Prostate gland (tissue), 2 donors: ENCODE results near the gene GRAMD2B. TPM values are rescaled to one million over a fixed set of nuclear protein-coding genes. Genes with fewer than 3 reads are reported as not detected.

Experiments used
- DNase-seq: peaks from one replicate; pipeline ENCODE4 v3.0.0-alpha.2; 2019; ENCODE audit warnings: low spot score
- H3K27ac ChIP-seq, 2 donors: fragments of 200-600 bp; sonication (generic); 2 replicates each; pipeline ENCODE4 v1.5.1; 2017 to 2019
- H3K27me3 ChIP-seq: fragments of 200-600 bp; sonication (generic); replicated peaks from 2 replicates; pipeline ENCODE4 v1.5.1; 2019; ENCODE audit not compliant: insufficient read depth
- H3K36me3 ChIP-seq, 2 donors: fragments of 200-600 bp; sonication (generic); 1 replicate in 1 of 2; 2 replicates in 1 of 2; pipeline versions ENCODE4 v1.5.1 to v1.8.1; 2017 to 2019
- H3K4me1 ChIP-seq: fragments of 200-600 bp; sonication (generic); replicated peaks from 2 replicates; pipeline ENCODE4 v1.5.1; 2019
- H3K4me3 ChIP-seq, 2 donors: fragments of 200-600 bp; sonication (generic); 2 replicates each; pipeline ENCODE4 v1.5.1; 2017 to 2019
- H3K9me3 ChIP-seq: fragments of 200-600 bp; sonication (generic); 2 replicates; pipeline ENCODE4 v1.5.1; 2017
- CTCF ChIP-seq, 4 experiments: fragments of 200-600 bp in 2 of 4; fragments of 450-650 bp in 2 of 4; sonication (generic) in 2 of 4; IDR thresholded peaks; 1 replicate in 3 of 4; 2 replicates in 1 of 4; pipeline ENCODE4 v1.5.1; 2016 to 2019; ENCODE audit warnings: antibody characterized with exemption in 4 of 4, mild to moderate bottlenecking in 2 of 4, moderate library complexity in 2 of 4
- POLR2A ChIP-seq: fragments of 450-650 bp; IDR thresholded peaks from one replicate; pipeline ENCODE4 v1.6.1; 2016; ENCODE audit warnings: antibody characterized with exemption, mild to moderate bottlenecking
- POLR2AphosphoS5 ChIP-seq: sonication (generic); formaldehyde crosslinking; IDR thresholded peaks from one replicate; pipeline ENCODE4 v1.6.1; 2017; ENCODE audit warnings: antibody characterized with exemption
- WGBS: methylation state at CpG from one replicate; pipeline ENCODE4 v1.1.5; 2018; 5-methylcytosine and 5-hydroxymethylcytosine counted together
- intact Hi-C: fragments of 100-400 bp; cut with DNase I; formaldehyde crosslinking; loops from one replicate; pipeline ENCODE4 v1.14.2; 2022
- total RNA-seq, 2 donors: library from RNA; depleted of rRNA; stranded (reverse); fragments of >200 nt; gene quantifications; one replicate each; pipeline ENCODE4 v1.1.0, GENCODE V29; 2016

Gene GRAMD2B
- total RNA-seq, 2 donors from 2014 or later = 32.1 to 34.4 TPM

DNA sequence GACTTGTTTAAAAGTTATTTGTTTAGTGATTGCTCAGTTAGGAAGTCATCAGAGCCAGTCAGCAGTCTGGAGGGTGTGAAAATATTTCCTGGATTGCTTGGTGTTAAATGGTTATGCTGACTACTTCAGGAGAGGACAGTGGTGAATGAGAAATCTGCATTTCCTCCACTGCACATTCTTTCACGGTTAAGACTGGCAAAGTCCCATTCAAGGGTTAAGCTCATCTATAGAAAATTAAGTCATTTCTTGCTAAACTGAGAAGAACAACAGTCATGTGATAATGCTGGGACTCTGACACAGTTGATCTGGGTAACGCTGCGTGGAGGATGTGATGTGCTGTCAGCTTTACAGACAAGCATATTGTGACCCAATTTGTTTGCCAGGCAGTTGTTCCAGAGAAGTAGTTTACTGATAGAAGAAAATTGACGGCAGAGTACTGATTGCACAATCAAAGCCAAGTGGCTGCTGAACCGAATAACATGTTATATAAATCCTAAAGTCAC is 80.4 kb downstream of the GRAMD2B start:
- WGBS = 11% methylated on average over 5 of the region's 5 CpGs
- Histone ChIP-seq H3K9me3 (no peaks in the 10 kb centered on the region), H3K36me3 (no peaks in the 10 kb centered on the region), H3K27ac (peak overlapping the region in 1 of 2 donors; percentile 48), H3K27me3 (no peaks in the 10 kb centered on the region), H3K4me1 (peaks cover 5% of the 10 kb centered on the region), H3K4me3 (no peak overlapping the region)
- intact Hi-C loops = loop anchor here (5.0 kb wide), 1 partner anchor 34 kb away; no protein-coding TSS in a partner anchor
- no peak for TF ChIP-seq POLR2A
- TF ChIP-seq POLR2AphosphoS5 = peak; percentile 73
- peak; percentile 67 for DNase-seq

GRCh38 chr5:126506079-126506478 is 82.9 kb downstream of the GRAMD2B start:
- Histone ChIP-seq H3K4me3 (no peak overlapping the region), H3K27ac (peak overlapping the region in 1 of 2 donors; percentile 60), H3K36me3 (no peaks in the 10 kb centered on the region), H3K9me3 (no peaks in the 10 kb centered on the region), H3K27me3 (no peaks in the 10 kb centered on the region), H3K4me1 (peaks cover 5% of the 10 kb centered on the region)
- no peak for TF ChIP-seq POLR2AphosphoS5
- DNase-seq = no peak
- intact Hi-C loops = no loop called here
- 83% methylated on average over 4 of the region's 4 CpGs for WGBS

- peaks cover 4% of the 10 kb centered on the region for H3K4me1 ChIP-seq
- 86% methylated on average over 13 of the region's 13 CpGs for WGBS
These were observed 85.2 kb downstream of the GRAMD2B start for GRCh38 chr5:126508251-126508961.

DNA sequence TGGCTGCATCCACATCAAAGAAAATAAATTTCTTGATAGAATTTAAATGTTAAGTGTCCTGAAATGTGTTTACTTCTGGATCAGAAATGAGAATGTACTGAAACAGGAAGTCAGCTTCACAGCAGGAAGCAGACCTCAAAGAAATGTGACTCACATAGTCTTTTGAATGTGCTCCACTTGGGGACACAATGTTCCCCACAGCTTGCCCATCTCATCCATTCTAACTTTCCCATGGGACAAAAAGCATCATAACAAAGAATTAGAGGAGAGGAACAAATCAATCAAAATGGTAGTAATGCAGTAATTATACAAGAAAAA is 85.7 kb downstream of the GRAMD2B start:
- H3K4me3 ChIP-seq = no peak overlapping the region
- intact Hi-C loops = no loop called here
- no peaks in the 10 kb centered on the region for H3K27me3 ChIP-seq
- H3K27ac ChIP-seq = peak overlapping the region; percentile 25 to 67
- no peaks in the 10 kb centered on the region for H3K36me3 ChIP-seq
- no peaks in the 10 kb centered on the region for H3K9me3 ChIP-seq
- no peak for DNase-seq
- no peaks in the 10 kb centered on the region for H3K4me1 ChIP-seq
- TF ChIP-seq POLR2AphosphoS5 (peak; percentile 77), CTCF (IDR thresholded peaks at IDR 0.05) (no peak)

More at GRCh38 chr5:126508251-126508961, 85.2 kb downstream of the GRAMD2B start:
- H3K36me3 ChIP-seq = no peaks in the 10 kb centered on the region
- no peaks in the 10 kb centered on the region for H3K27me3 ChIP-seq
- TF ChIP-seq POLR2A = no peak
- no peak for TF ChIP-seq CTCF (IDR thresholded peaks at IDR 0.05)
- no peak for TF ChIP-seq POLR2AphosphoS5
- no peak overlapping the region for H3K4me3 ChIP-seq
- H3K9me3 ChIP-seq = no peaks in the 10 kb centered on the region
- H3K27ac ChIP-seq = peak overlapping the region; percentile 25 to 60
- intact Hi-C loops = no loop called here
- DNase-seq = no peak

- H3K27ac ChIP-seq = peak overlapping the region; percentile 25 to 67
- DNase-seq = no peak
- no peaks in the 10 kb centered on the region for H3K4me1 ChIP-seq
These were observed 86.1 kb downstream of the GRAMD2B start for GRCh38 chr5:126509339-126509738.

More at GRCh38 chr5:126509339-126509738, 86.1 kb downstream of the GRAMD2B start:
- intact Hi-C loops = no loop called here
- Histone ChIP-seq H3K27me3 (no peaks in the 10 kb centered on the region), H3K4me3 (no peak overlapping the region), H3K9me3 (no peaks in the 10 kb centered on the region), H3K36me3 (no peaks in the 10 kb centered on the region)
- 63% methylated on average over 5 of the region's 5 CpGs for WGBS
- TF ChIP-seq CTCF (IDR thresholded peaks at IDR 0.05) (no peak), POLR2A (no peak), POLR2AphosphoS5 (no peak)
